Activated CD4-positive, alpha-beta T cell treated with anti-CD3 and anti-CD28 coated beads, Interleukin-2, Interleukin-6, amounts not matched to agents 100 ng/mL and 50 ng/mL, durations not matched to agents 16 hours and 8 hours (primary cell): ENCODE data around the gene NELFA.

Experiments used
- DNase-seq: peaks from one replicate; pipeline ENCODE4 v3.0.0-alpha.2; 2020

NELFA gene

GRCh38 chr4:1961563-1961962 lies 47.2 kb downstream of the NELFA start:
- no peak for DNase-seq

- DNase-seq, result no peak
Observed at GRCh38 chr4:1961038-1961437, 47.7 kb downstream of the NELFA start.

- no peak for DNase-seq
Observed at GRCh38 chr4:1960170-1960825, 48.5 kb downstream of the NELFA start.

- DNase-seq, result no peak
Observed at GRCh38 chr4:1959104-1959384, 49.7 kb downstream of the NELFA start.

GRCh38 chr4:1958276-1959103 lies 50.3 kb downstream of the NELFA start:
- no peak for DNase-seq

- no peak for DNase-seq
Observed at GRCh38 chr4:1956631-1957030, 52.1 kb downstream of the NELFA start.

- no peak for DNase-seq
Observed at GRCh38 chr4:1953335-1953734, 55.4 kb downstream of the NELFA start.

GRCh38 chr4:1952719-1953118 lies 56.1 kb downstream of the NELFA start:
- no peak for DNase-seq

GRCh38 chr4:1952058-1952700 lies 56.6 kb downstream of the NELFA start:
- no peak for DNase-seq

GRCh38 chr4:1950369-1950768 lies 58.4 kb downstream of the NELFA start:
- no peak for DNase-seq

- DNase-seq, result no peak
Observed at GRCh38 chr4:1948892-1949436, 59.8 kb downstream of the NELFA start.

GRCh38 chr4:1948232-1948631 lies 60.5 kb downstream of the NELFA start:
- DNase-seq, result no peak

GRCh38 chr4:1945912-1946311 lies 62.9 kb downstream of the NELFA start:
- DNase-seq, result no peak

GRCh38 chr4:1945124-1945895 lies 63.5 kb downstream of the NELFA start:
- no peak for DNase-seq

GRCh38 chr4:1943928-1944327 lies 64.8 kb downstream of the NELFA start:
- DNase-seq, result no peak

GRCh38 chr4:1940566-1940965 lies 68.2 kb downstream of the NELFA start:
- no peak for DNase-seq

GRCh38 chr4:1939664-1940509 lies 68.9 kb downstream of the NELFA start:
- no peak for DNase-seq

GRCh38 chr4:1938027-1938426 lies 70.7 kb downstream of the NELFA start:
- DNase-seq, result no peak

GRCh38 chr4:1937550-1937949 lies 71.2 kb downstream of the NELFA start:
- no peak for DNase-seq

- DNase-seq, result no peak
Observed at GRCh38 chr4:1933700-1934099, 75.1 kb downstream of the NELFA start.

GRCh38 chr4:1932736-1933135 lies 76.0 kb downstream of the NELFA start:
- DNase-seq, result no peak
